HG02852 (cell line): Measurements from ENCODE around the gene TRAPPC2L.

Experiments used
- ATAC-seq: cut with Tn5 transposase; IDR thresholded peaks from one replicate; pipeline ENCODE4 v1.9.1; 2021; ENCODE audit warnings: mild to moderate bottlenecking, moderate library complexity; ENCODE audit not compliant: unreplicated experiment

The TRAPPC2L gene, protein sequence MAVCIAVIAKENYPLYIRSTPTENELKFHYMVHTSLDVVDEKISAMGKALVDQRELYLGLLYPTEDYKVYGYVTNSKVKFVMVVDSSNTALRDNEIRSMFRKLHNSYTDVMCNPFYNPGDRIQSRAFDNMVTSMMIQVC

DNA sequence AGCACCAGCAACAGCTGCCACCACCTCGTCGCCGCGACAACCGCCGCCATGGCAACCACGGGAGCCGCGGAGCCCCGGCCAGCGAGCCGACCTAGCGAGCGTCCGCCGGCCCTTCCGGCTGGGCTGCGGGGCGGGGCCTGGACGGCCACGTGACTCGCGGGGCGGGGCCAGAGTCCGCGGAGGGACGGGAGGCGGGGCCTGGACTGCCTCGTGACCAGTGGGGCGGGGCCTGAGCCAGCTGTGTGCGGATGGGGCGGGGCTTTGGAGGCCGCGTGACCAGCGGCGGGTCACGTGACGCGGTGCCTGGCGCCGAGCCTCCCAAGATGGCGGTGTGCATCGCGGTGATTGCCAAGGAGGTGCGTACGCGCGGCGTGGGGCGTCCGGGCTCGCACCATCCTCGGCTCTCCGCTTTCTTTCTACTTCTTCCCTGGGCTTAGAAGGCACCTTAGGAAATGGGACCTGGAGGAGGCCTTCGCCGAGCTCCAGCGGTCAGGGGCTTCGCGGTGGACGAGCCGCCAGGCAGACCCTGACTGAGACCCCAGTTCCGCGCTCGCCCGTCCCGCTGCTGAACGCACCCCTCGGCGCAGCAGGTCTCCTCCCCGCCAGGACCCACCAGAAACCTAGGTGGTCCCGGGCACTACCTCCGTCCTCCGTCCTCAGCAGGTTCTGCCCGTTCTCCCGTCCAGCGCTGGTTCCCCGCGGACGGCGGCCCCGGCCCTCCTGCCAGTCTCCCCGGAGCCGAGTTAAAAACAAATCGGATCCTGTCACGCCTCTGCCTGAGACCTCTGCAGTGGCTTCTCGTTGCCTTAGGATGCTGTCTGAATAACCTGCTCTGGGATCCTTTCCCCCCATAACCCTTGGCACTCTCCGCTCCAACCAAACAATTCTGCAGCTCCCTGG lies at the start of gene TRAPPC2L, which contains the start of gene GALNS:
Gene TRAPPC2L (plus strand): TSS at position 300 of the 900 bp plus-strand sequence. CDS start 24 bp downstream, at position 324.
Gene GALNS (minus strand): TSS at position 120 of the 900 bp plus-strand sequence. CDS start 70 bp downstream, at position 50.
- ATAC-seq = peak; percentile 79

DNA sequence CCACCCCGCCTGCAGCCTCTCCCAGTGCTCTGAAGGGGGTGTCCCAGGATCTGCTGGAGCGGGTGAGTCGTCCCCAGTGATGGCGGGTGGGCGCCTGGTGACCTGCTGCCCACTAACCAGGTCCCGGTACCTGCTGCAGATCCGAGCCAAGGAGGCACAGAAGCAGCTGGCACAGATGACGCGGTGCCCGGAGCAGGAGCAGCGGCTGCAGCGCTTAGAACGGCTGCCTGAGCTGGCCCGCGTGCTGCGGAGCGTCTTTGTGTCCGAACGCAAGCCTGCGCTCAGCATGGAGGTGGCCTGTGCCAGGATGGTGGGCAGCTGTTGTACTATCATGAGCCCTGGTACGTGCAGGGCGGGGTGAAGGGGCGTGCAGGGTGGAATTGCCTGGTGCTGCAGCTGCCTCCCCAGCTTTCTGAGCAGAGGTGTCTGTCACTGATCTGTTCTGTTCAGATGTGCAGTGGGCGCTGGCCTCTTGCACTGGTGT lies 49.7 kb upstream of the TRAPPC2L start:
- no peak for ATAC-seq

DNA sequence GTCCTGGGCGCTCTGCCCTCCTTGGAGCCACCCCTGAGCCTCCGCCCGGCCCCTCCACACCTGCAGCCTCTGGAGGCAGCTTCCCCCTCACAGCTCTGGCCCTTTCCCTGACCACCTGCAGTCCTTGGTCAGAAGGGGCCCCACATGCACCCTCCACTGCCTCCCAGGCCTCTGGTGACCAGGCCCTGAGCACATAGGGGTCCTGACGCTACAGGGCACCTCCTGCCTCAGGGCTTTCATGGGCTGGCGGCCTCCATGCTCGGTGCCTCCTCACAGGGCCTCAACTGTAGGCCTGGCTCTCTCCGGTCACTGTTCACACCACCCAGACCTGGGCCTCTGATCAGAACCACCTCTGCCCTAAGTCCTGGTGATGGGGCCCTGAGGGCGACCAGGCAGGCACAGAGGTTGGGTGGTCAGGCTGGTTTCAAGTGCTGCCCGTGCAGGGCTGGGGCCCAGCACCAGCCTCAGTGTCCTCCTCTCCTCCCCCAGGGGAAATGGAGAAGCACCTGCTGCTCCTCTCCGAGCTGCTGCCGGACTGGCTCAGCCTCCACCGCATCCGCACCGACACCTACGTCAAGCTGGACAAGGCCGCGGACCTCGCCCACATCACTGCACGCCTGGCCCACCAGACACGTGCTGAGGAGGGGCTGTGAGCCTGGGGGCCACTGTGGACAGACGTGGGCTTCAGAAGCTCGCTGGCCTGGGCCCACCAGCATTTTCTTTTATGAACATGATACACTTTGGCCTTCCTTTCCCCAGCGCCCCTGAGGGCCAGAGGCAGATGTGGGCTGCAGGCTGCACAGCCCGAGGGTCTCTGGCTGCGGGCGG lies 49.1 kb upstream of the TRAPPC2L start:
- ATAC-seq = no peak

DNA sequence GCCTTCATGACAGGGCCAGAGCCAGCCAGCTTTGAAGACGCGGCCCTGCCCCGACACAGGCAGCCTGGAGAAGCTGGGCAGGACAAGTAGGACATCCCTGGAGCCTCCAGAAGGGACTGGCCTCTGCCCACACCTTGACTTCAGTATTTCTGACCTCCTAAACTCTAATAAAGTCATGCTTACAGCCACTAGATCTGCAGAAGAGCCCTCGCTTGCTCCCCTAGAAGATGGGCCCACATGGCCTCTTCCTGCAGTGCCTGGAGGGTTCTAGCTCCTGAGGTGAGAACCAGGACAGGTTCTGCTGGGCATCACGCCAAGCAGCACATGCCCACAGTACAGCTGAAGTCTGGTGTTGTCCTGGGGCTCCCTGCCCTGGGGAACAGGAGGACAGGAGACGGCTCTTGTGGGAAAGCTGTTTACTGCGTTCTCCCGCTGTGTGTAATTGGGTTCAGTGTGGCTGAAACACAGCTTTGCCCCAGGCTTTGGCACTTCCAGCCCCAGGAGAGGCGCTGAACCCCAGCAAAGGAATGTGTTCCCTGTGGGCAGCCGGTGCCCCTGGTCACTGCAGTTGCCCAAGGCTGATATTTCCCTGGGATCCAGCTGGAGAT lies 47.8 kb upstream of the TRAPPC2L start:
- ATAC-seq = no peak

DNA sequence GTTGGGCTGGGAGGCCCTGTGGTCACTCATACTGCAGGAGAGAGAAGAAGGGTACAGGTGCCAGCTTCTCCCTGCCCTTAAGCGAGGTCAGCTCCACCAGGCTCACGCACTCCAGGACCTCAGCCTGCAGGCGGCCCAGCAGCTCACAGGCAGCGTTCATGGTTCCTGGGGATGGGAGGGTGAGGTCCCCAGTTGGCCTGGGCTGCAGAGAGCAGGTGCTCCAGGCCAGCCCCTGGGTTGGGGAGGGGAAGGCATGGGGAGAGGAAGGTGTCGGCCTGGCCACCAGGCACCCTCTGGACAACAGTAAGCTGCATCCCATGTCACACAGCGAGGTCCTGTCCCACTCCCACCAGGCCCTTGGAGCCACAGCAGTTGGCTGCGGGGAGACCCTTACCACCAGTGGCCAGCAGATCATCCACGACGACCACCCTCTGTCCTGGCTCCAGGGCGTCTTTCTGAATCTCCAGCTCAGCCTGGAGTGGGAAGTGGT lies 47.2 kb upstream of the TRAPPC2L start:
- ATAC-seq = no peak

DNA sequence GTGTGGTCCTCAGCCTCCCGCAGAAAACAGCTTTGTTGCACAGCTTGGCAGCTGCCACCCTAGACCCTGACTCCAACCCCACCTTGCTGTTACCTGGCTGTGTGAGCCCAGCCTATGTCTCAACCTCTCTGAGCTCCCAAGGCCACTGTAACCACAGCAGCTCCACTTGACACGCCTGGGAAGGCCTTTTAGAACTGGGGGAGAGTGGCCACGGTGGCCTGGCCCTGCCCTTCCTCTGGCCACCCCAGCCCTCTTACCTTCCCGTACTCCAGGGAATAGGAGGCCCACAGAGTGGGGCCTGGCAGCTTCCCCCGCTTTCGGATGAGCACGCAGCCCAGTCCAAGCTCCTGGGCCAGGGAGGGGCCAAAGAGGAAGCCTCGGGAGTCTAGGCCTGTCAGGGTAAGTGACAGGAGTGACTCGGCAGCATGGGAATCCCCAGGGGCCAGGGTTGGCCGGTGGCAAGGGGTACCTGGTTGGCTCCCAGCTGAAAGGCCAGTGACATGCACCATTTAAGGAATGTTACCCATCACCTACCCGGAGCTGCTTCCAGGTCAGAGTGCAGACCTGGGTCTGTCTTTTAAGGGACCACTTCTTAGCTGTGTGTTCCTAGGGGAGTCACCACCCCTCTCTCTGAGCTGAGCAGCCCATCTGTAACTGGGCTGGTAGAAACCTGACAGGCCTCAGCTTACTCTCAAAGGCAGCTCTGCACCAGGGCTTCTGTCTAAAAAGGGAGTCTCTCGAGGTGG lies 46.6 kb upstream of the TRAPPC2L start:
- no peak for ATAC-seq

DNA sequence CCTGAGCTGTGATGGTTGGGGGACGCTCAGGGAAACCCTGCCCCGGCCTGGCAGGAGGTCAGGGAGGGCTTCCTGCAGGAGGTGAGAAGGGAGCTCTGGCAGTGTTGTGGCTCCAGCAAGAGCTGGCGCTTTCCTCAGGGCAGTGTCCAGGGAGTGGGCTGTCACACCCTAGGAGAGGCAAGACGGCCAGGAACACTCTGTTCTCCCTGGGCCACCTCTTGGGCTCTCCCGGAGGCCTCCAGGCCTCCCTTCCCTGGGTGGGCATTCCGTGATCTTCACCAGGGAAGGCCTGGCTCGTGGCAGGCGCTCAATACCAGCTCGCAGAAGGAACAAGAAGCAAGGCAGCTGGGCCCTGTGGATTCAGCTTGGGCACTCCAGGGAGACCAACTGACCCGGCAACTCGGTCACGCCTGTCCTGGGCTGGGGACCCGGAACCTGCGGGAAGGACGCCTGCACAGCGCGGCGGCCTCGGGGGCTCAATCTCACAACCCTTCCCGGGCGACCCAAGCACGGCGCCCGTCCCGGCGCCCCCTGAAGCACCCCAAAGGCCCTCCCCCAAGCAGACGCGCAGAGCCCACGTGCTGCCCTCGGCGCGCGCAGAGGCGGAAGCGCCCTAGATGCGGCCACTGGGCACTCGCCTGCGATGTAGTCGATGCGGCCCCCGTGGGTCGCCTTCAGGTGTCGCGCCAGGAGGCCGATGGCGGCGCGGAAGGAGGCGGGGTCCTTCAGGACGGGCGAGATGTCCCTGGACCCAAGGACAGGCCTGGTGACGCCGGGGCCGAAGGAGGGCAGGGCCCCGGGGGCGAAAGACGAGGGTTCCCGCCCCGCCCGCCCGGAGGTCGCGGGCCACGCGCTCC lies 45.8 kb upstream of the TRAPPC2L start:
- peak; percentile 37 for ATAC-seq

DNA sequence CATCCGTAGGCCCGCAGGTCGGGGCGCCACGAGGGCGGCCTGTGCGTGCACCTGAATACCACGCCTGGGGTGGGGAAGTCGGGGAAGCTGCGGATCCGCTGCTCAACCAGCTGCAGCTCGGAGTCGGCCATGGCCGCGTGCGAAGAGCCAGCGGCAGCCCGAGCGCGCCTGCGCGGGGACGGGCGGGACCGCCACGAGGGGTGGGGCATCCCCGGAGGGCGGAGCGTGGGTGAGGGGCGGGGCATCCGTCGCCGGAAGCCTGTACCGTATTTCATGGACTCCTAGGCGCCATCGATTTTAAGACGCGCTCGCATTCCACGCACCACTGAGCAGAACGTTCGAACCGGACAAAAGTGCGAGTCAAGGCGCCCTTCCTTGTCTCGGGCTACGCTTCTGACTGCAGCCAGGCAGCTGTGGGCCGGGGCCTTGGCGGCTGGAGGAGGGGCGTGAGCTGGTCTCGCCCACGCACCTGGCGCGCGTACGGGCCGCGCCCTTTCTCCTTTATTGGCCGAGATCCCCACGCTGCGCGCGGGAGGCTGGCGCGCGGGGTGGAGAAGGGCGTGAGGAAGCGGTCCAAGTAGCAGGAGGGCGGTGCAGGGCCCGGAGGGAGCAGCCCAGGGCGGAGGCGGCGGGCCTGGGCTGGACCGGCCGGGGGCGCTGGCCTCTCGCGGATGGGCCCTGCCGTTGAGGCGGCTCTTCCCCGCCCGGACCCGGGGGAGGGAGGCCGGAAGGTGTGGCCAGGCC lies 45.0 kb upstream of the TRAPPC2L start, which contains the start of gene APRT:
Gene APRT (minus strand): TSS at position 160 of the 744 bp plus-strand sequence. CDS start 29 bp downstream, at position 131.
- ATAC-seq = peak; percentile 69

DNA sequence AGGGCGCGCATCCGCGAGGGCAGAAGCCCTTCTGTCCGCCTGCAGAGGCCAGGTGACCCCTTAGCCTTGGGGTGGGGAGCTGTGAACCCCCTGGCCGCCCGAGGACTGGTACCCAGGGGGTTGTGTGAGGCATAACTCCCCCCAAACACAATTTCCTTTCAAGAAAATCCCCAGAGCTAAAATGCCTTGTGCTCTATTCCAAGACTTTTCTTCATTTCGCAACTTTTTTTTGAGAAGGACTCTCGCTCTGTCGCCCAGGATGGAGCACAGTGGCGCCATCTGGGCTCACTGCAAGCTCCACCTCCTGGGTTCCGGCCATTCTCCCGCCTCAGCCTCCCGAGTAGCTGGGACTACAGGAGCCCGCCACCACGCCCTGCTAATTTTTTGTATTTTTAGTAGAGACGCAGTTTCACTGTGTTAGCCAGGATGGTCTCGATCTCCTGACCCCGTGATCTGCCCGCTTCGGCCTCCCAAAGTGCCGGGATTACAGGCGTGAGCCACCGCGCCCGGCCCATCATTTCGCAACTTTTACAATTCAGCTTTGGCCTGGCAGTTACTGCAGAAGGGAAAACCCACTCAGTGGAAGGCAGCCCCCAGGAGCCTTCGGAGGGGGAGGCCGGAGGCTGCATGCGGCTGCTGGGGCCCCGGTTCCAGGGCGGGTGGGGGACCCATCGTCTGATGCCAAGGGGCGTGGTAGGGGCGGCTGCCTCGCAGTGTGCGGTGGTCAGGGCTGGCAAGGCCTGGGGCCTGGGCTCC lies 44.2 kb upstream of the TRAPPC2L start:
- ATAC-seq = no peak

DNA sequence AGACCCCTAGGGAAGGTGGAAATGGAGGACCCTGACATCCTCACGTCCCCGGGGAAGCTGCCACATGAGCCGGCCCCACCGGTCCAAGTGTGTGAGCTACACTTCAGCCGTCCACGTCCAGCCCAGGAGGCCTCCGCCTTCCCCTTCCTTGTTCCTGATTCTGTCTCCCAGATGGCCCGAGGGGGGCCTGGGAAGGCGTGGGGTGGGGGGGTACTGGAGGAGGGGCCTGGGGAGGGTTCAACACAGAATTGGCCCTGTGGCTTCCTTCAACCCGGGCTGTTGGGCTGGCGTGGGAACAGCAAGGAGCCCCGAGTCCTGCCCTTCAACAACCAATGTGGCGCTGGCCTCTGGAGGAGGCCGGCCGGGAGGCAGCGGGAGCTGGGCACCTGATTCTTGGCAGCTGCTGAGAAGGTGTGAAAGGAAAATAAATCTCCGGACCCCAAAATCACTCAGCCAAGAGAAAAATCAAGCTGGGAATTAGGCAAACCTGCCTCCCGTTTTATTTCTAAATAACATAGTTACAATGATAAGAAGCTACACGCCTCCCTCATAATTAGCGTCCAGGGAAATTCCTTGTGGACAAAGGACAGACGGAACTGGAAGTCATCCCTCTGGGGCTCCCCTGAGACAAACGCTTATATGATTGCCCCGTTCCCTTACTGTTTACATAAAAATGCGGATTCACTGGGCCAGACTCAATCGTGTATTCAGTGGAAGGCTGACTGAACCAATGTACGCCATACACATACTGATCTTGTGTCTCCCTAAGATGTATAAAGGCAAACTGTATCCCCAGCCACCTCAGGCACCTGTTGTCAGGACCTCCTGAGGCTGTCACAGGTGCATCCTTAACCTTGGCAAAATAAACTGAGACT lies 43.4 kb upstream of the TRAPPC2L start:
- ATAC-seq = no peak

DNA sequence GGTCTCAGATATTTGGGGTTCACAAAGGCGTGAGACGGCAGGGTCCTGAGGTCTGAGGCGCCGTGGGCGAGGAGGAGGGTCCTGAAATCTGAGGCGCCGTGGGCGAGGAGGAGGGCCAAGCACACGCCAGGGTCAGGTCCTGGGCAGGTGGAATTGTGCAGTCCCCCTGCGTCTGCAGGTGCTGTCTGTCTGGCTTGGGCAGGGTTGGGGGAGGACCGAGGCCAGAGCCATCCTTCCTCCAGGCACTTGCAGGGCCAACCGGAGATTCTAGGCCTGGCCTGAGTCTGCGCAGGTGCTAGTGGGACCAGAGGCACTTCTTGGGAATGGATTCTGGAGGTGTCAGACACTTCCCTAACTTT lies 42.8 kb upstream of the TRAPPC2L start:
- ATAC-seq = no peak

DNA sequence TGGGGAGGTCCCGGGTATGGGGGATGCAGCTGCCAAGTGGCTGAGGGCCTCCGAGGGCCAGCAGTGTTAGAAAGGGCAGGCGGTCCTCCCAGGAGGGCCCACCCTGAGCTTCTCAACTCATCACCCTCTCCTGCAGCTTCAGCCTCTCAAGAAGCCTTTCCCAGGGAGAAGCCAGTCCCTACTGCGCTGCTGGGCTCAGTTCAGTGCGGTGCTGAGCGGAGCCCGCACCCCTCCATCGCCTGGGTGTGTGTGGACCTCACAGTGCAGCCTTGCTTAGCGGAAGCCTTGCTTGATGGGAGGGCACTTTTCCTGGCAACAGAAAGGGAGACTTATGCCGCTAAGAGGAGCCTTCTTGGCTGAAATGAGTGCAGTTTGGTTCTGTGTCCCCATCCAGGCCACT lies 41.7 kb upstream of the TRAPPC2L start:
- ATAC-seq = no peak

DNA sequence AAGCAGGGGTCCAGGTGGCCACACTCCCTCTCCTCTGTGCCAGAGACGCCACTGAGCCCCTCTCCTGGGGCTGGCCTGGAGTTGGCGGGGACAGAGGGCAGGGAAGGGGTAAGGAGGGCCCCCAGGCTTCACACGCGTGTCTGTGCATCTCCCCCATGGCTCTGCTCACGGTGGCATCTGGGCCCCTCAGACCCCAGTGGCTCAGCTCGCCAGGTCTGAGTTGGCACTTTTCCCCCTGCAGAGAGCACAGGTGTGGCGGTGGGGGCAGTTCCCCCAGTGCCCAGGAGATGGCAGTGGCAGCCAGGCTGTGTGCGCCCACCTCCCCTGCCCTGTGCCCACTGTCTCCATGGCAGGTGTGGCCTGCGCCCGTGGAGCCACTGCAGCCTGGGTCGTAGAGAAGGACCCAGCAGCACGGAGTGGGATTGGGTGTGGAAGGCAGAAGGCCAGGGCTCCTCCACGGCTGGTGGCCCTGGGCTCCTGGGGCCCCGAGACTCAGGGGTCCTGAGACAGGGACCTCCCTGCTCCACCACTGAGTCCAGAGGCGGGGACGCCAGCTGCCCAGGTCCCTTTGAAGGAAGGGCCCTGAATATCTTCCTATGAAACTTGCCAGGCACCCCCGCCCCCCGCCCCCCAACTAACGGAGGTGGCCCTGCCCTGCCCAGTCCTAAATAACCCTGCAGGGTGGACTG lies 40.9 kb upstream of the TRAPPC2L start:
- ATAC-seq = no peak

DNA sequence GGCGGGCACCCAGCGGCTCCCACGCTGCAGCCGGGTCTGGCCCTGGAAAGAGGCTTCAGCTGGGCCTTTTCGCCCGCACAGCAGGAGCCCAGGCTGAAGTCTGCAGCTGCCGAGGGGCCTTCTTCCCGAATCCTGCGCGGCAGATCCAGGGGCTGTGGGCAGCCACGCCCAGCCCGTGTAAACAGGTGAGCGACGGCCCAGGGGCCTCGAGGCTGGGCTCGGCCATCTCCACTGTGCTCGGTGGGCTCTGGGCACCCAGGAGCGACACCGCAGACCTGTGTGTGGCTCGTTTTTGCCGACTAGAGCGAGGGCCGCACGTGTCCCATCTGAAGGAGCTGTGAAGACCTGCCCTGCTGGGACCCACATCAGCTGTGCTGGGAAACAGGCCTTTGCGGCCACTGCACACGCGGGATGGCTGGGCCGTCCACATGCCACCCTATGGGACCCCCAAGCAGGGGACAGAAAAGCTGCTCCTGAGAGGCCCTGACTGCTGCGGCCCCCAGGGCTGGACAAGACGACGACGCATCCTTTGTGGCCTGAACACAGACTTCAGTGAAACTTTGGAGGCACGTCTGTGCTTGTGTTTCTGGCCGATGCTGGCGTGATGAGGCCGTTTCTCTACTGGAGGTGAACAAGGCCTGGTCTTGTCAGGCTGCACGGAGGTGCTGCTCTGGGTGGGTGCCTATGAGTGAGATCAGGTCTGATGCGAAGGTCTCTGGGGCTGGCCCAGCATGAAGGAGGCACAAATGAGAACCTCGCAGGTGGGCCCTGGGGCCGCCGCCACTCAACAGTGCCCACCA lies 40.0 kb upstream of the TRAPPC2L start:
- no peak for ATAC-seq
